ENCODE data around the gene ARHGEF9.

- TF ChIP-seq RAD21 (conservative IDR thresholded peaks at IDR 0.05) = peak; percentile 27
- peak; percentile 34 for TF ChIP-seq CTCF (IDR thresholded peaks at IDR 0.05; ENCODE audit: poor library complexity, severe bottlenecking)
These were observed 97.9 kb downstream of the ARHGEF9 start for GRCh38 chrX:63686878-63687714.

Measured in neural cell (in vitro differentiated cells).